GM21390 (cell line): ENCODE data around the gene LEFTY1.
A peak's percentile ranks its signal among the peaks of the same experiment; 100 is the strongest.

ENCODE experiments used
- ATAC-seq: cut with Tn5 transposase; IDR thresholded peaks from one replicate; pipeline ENCODE4 v1.9.1; 2021; ENCODE audit not compliant: unreplicated experiment

LEFTY1 gene

GRCh38 chr1:225915538-225915991 is 26.6 kb upstream of the LEFTY1 start:
- ATAC-seq, result no peak

- no peak for ATAC-seq
Measured at GRCh38 chr1:225914947-225915346, 26.0 kb upstream of the LEFTY1 start.

DNA sequence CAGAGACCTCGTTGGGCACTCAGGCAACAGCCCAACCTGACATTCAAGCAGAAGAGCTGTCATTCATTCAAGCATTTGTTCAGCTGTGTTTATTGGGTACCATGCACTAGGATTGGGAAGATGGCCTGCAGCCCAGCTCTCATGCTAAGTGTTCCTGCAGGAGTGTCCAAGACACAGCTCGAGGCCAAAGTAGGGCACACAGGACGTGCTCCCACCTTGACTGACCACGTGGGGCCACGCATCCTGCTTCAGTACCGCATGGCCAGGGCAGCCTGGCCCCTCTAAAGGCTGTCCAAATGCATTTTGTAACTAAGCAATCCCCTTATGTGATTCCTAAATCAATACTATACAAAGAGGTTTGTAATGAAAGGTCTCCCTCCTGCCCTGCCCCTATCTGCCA is 25.4 kb upstream of the LEFTY1 start:
- ATAC-seq, result no peak

DNA sequence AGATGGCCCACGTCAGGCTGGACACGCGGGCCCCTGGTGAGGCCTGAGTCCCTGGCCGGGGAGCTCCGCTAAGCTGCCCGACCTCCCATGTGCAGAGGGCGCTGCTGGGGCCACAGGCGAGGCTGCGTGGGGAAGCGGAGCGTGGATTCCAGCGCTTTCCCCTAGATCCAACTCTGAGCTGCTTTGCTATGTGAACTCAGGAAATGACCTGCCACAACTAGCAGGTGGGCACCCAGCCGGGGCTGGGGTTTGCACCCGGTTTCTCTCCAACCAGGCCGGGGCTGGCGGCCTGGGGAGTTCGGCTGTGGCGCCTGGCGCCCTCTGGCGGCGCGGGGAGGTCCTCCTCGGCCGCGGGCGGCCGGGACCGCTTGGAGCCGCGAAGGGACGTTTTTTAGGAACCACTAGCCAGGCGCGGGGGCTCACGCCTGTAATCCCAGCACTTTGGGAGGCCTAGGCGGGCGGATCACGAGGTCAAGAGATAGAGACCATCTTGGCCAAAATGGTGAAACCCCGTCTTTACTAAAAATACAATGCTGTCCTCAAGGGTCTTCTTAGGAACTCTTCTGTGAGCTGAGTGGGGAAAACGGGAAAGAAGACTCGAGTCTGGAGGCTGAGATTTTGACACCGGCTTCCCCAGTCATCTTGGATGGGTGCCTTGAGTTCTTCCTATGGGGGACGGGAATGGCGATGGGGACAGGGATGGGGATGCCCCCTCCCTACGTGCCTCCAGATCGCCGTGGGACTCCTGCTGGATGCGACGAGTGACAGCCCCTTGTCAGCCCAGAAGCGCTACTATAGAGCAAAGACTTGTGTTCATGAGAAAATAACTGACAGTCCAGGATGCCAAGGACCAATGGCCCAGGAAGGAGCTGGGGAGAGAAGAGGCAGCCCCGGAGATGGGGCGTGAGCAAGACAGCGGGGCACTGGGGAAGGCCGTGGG is 22.5 kb upstream of the LEFTY1 start:
- ATAC-seq, result peak; percentile 75

GRCh38 chr1:225909477-225909876 is 20.5 kb upstream of the LEFTY1 start:
- ATAC-seq, result no peak

DNA sequence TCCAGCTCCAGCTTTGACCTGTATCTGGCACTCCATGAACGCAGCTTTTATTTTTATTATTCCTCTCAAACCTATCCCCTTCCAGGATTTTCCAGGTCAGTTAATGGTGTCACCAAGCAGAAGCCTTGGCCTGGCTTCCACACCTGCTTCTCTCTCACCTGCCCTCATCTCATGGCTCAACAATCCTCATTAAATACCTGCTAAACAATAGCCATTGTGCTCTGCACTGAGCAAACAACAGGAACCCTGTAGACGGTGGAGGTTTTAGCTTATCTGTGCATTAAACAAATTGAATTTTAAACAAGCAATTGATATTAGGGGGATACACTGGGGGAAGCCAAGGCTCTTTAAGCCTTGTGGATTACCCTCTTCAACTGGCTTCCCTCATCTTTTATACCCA is 19.8 kb upstream of the LEFTY1 start:
- ATAC-seq, result no peak

DNA sequence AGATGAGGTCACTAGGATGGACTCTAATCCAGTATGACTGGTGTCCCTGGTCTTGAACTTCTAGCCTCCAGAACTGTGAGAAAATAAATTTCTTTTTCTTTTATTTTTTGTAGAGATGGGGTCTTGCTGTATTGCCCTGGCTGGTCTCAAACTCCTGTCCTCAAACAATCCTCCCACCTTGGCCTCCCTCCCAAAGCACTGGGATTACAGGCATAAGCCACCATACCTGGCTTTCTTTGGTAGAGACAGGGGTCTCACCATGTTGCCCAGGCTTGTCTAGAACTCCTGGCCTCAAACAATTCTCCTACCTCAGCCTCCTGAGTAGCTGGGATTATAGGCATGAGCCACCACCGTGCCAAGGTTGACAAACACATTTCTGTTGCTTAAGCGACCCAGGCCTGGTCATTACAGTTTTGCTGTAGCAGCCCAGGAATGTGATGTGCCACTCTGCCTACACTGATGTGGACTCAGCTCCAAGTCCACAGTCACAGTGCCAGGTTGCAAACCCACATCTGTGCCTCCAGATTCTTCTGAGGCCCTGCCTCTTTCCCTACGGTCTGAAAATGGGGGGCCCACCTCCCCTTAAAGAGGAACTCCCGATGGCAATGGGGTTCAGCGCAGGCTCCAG is 19.2 kb upstream of the LEFTY1 start:
- ATAC-seq, result no peak

DNA sequence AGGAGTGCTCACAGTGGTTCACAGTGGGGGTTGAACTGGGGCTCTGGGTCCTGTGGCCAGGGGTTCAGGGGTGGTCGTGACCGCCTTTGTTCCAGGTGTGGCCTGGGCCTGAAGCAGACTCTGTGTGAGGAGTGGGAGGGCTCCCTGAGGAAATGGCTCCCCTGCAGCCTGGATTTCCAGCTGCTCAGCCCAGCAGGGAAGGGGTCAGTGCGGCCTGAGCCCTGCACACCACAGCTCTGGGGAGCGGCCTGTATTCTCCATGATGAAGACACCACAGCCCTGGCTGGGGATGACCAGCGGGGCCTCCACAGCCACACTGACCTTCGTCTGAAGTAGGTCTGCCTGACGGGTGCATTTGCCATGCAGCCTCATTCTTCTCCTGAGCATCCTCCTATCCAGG is 18.4 kb upstream of the LEFTY1 start:
- no peak for ATAC-seq

- ATAC-seq, result no peak
Measured at GRCh38 chr1:225906467-225906866, 17.5 kb upstream of the LEFTY1 start.

GRCh38 chr1:225903623-225904022 is 14.7 kb upstream of the LEFTY1 start:
- no peak for ATAC-seq

DNA sequence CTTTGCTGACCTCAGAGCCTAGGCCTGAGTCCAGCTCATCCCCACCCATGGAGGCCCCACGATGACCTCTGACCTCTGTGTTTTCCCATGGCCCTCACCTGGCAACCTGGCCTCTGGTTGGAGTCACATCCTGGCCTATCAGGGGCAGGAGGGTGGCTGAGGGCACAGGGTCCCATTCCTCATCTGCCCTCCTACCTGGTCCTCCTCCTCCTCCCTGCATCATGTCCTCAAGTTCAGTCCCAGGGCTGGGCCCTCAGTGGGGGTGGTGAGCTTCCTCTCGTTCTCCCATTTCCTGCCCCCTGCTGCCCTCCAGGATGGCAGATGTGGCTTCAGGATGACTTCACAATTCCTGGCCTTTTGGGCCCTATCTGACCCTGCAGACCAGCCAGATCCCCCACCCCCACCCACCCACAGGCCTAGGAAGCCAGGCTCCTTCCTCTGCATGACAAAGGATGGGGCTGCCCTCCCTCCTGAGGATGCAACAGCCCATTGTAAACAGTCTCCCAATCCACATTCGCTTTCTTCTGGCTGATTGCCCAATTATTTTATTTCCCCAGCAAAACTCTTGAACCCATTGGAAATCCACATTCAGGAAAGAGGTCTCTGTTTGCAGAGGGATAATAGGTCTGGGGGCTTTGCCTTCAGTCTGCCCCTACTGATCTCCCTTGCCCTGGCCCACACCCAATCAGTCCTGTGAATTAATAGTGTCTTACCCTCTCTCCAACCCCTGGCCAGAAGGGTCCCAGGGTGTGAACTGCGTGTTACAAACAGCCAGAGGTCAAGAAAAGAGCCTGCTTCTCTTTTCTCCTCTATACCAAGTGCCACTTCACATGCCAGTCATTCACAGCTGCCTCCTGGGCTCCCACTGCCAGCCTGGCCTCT is 10.3 kb upstream of the LEFTY1 start:
- no peak for ATAC-seq

DNA sequence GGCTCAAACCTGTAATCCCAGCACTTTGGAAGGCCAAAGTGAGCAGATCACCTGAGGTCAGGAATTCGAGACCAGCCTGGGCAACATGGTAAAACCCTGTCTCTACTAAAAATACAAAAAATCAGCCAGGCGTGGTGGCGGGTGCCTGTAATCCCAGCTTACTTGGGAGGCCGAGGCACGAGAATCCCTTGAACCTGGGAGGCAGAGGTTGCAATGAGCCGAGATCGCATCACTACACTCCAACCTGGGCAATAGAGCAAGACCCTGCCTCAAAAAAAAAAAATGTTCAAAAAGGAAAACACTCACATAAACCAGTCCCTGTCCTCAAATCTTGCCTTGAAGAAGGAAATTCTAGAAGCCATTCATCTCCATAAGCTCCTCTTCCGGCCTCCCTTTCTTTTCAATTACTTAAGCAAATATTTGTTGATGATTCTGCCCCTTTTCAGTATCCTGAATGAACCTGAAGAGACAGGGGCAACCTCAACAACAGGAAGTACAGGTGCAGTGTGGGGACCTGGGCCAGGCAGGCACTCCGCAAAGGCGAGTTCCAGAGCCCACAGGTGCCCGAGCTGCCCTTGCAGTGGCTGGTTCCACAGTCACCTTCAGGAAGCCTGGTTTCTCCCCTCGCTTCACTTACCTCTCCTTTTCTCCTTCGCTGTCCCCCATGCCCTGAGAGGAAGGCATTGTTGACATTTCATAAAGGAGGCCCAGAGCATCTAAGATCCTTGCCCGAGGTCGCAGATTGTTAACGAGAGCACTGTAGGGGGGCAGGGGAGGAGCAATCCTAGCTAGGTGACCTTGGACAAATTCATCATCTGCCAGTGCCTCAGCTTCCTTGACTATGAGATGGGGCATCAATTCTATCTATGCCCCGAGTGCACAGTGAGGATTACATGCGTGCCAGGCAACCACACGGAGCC is 8.9 kb upstream of the LEFTY1 start:
- ATAC-seq, result no peak

DNA sequence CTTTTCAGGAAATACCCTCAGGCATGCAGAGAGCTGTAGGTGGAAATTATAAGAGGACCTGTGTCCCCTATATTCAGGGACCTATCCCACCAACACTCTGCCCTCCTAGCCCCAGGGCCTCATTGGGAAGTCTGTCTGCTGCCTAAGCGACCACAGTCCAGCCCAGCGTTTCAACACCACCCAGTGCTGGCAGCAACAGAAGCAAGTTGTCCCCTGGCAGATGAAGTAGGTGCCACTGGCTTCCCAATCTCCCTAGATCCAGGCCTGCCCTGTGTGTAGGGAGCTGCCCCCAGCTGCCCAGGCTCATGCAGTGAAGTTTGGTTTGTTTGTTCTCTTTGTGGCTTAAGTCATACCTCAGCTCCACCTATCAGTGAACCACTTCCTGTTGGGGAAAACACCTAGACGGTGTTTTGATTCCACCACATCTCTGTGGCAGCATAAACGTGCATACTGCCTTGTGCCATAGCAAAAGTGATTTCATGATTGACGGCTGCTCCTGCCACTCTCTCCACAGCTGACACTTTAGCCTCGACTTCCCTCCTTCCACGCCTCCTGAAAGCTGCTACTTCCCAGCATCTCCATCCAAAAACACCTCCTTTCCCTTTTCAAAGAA is 8.1 kb upstream of the LEFTY1 start:
- peak; percentile 100 for ATAC-seq

DNA sequence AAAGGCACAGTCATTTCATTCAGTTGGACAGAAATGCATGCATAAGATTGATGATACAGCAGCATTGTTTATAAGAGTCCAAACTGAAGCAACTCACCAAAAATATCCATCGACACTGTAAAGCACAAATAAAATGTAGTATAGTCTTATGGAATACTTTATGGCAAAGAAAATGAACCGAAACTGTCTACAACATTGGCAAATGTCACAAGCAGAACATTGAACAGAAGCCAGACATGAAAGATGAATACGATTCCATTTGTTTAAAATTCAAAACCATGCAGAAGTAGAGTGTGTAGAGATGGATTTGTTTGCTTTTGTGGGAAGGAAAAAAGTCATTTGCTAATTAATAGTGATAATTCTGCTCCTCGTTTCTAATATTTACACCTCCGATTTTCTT is 7.5 kb upstream of the LEFTY1 start:
- ATAC-seq, result no peak

DNA sequence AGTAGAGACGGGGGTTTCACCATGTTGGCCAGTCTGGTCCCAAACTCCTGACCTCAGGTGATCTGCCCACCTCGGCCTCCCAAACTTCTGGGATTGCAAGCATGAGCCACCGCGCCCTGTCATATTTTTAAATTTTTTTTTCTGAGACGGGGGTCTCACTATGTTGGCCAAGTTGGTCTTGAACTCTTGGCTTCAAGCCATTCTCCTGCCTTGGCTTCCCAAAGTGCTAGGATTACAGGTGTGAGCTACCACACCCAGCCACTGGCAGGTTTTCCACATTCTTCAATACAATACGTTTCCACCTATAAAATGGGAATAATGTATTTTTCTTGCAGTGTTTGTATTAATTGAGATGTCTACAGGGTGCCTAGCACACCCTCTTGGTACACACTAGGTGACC is 3.4 kb upstream of the LEFTY1 start:
- ATAC-seq, result no peak

- no peak for ATAC-seq
Measured at GRCh38 chr1:225891229-225891972, 2.5 kb upstream of the LEFTY1 start.

- ATAC-seq, result no peak
Measured at GRCh38 chr1:225890346-225891228, 1.6 kb upstream of the LEFTY1 start.

- no peak for ATAC-seq
Measured at GRCh38 chr1:225889743-225890142, 797 bp upstream of the LEFTY1 start.
